ENCODE results near the gene PQBP1.
"Not testable (repeated sequence)": the region's sequence is repeated elsewhere in the genome, so short reads cannot be mapped to it uniquely, and the experiment has no call there.

PQBP1 gene, protein sequence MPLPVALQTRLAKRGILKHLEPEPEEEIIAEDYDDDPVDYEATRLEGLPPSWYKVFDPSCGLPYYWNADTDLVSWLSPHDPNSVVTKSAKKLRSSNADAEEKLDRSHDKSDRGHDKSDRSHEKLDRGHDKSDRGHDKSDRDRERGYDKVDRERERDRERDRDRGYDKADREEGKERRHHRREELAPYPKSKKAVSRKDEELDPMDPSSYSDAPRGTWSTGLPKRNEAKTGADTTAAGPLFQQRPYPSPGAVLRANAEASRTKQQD

GRCh38 chrX:48897625-48898306 is at the start of gene PQBP1, which contains the start of gene TIMM17B:
Gene PQBP1 (plus strand): TSS chrX:48897930. CDS start chrX:48898510, 580 bp downstream.
Gene TIMM17B (minus strand): TSS chrX:48897768. CDS start chrX:48897749, 19 bp downstream.
- DNase-seq: peak; percentile 96

DNA sequence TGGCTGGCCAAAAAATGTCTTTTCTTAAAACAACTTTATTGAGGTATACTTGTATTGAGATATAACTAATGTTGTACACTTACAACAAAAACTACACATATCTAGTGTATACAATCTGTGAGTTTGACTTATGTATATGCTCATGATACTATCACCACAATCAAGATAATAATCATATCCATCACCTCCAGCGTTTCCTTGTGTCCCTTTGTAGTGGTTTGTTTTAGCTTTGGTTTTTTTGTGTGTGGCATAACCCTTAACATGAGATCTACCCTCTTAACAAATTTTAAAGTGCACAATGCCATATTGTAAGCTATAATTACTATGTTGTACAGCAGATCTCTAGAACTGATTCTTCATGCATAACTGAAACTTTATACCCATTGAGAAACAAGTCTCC is 48.9 kb upstream of the PQBP1 start:
- no peak for DNase-seq

DNA sequence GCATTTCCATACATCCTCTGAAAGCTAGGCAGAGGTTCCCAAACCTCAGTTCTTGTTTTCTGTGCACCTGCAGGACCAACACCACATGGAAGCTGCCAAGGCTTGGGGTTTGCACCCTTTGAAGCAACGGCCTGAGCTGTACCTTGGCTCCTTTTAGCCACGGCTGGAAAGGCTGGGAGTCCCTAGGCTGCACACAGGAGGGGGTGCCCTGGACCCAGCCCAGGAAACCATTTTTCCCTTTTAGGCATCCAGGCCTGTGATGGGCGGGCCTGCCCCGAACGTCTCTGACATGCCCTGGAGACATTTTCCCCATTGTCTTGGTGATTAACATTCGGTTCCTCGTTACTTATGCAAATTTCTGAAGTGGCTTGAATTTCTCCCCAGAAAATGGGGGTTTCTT is 44.9 kb upstream of the PQBP1 start:
- no peak for DNase-seq

DNA sequence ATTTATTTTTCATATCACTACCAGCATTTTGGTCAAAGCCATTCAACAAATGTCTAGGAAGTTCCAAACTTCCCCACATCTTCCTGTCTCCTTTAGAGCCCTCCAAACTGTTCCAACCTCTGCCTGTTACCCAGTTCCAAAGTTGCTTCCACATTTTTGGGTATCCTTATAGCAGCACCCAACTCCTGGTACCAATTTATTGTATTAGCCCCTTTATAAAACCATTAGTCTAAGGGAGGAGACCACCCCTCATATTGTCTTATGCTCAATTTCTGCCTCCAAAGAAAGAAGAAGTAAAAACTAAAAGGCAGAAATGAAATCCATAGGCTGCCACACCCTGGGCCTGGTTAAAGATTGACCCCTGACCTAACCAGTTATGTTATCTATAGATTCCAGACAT is 44.2 kb upstream of the PQBP1 start:
- not testable (repeated sequence) for DNase-seq

GRCh38 chrX:48854121-48854804 is 43.5 kb upstream of the PQBP1 start:
- not testable (repeated sequence) for DNase-seq

- DNase-seq: peak; percentile 1
Observed at GRCh38 chrX:48854898-48855297, 42.8 kb upstream of the PQBP1 start.

DNA sequence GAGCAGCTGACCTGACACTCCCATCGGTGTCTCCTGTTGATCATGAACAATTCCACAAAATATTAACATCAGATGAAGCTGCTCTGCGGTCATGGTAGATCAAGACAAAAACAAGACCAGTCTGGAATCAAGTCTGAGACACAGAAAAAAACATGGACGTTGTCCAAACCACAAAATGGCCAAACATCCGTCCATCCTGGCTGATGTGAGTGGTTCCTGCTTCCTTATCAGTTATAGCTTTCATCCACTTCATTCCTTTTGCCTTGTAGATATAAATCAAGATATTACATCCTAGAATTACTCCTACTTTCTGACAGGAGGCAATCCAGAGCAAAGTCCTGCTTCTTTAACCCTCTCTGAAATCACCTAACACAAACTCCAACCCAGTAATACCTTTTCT is 33.5 kb upstream of the PQBP1 start:
- peak; percentile 52 for DNase-seq

- not testable (repeated sequence) for DNase-seq
Observed at GRCh38 chrX:48872017-48872416, 25.7 kb upstream of the PQBP1 start.

- not testable (repeated sequence) for DNase-seq
Observed at GRCh38 chrX:48876944-48877343, 20.8 kb upstream of the PQBP1 start.

GRCh38 chrX:48883729-48884128 is 14.0 kb upstream of the PQBP1 start:
- no peak for DNase-seq

- not testable (repeated sequence) for DNase-seq
Observed at GRCh38 chrX:48886586-48886985, 11.1 kb upstream of the PQBP1 start.

DNA sequence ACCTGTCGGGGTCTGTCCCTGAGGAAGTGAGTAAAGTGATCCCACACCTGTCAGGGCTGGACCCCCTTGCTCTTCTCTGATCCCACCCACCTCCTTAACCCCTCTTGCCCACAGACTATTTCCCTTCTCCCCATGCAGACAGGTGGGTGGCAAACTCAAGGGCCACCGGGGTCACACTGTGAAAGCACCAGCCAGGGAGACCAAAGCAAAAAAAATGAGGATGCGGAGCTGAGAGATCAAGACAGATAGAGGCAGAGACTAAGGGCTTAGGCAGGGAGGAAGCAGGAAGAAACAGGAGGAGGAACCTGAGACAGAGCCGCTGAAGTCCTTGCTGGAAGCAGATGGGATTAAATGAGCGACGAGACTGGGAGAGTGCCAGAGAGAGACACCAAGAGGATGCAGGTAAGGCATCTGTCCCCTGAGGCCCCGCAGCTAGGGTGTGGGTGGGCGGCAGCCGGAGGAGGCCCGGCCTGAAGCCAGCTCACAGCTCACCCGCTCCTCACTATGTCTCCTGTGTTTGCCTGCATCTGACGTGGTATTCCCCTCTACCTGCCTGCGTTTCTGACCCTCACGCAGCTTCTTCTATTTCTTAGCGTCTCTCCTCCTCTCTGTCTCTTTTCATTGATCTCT is 7.3 kb upstream of the PQBP1 start:
- DNase-seq: no peak

GRCh38 chrX:48890934-48891401 is 6.8 kb upstream of the PQBP1 start:
- DNase-seq: no peak

- peak; percentile 84 for DNase-seq
Observed at GRCh38 chrX:48891402-48892288, 6.1 kb upstream of the PQBP1 start.

- no peak for DNase-seq
Observed at GRCh38 chrX:48892896-48893295, 4.8 kb upstream of the PQBP1 start.

- no peak for DNase-seq
Observed at GRCh38 chrX:48893556-48894348, 4.0 kb upstream of the PQBP1 start.

GRCh38 chrX:48894891-48895290 is 2.8 kb upstream of the PQBP1 start:
- no peak for DNase-seq

GRCh38 chrX:48896611-48897011 is 1.1 kb upstream of the PQBP1 start:
- DNase-seq: peak; percentile 19

DNA sequence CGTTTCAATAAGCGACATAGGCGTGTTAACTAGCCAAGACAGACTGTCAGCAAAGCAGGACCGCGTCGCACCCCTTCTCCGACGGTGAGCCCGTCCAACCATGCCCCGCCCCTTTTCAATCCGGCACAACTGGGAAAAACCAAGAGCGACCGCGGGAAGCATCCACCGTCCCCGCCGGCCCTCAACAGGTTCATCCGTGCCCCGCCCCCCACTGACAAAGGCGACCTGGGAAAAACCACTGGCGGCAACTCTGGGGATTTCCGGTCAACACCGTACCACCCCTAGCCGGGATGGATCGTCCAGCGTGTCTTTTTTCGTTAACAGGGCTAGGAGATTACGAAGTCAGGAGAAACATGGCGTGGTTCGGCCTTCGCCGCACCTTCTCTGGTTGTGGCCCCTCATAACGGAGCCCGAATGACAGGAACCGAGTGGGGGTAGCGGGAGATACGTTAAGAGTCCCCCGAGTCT is 539 bp upstream of the PQBP1 start:
- DNase-seq: peak; percentile 73

- no peak for DNase-seq
Observed at GRCh38 chrX:48899078-48899410, 1.3 kb downstream of the PQBP1 start.

- DNase-seq: no peak
Observed at GRCh38 chrX:48901069-48901468, 3.3 kb downstream of the PQBP1 start.
